Stimulated activated effector memory CD8-positive, alpha-beta T cell treated with anti-CD3 and anti-CD28 coated beads, Interleukin-12 subunit alpha, Interleukin-12 subunit beta, amount 100 ng/mL, for 72 hours (primary cell): ENCODE measurements around the gene FNDC3B.
"Not testable (repeated sequence)": the region's sequence is repeated elsewhere in the genome, so short reads cannot be mapped to it uniquely, and the experiment has no call there.

Experiments
- ATAC-seq: fragments of 150-1000 bp; cut with Tn5 transposase; 2 replicates; pipeline ENCODE4 v1.10.0; 2021
- DNase-seq, 2 donors: peaks; one replicate each; pipeline ENCODE4 v3.0.0; 2021 to 2022; ENCODE audit warnings: low spot score in 2 of 2
- H3K27ac Mint-ChIP-seq: one replicate; pipeline ENCODE4 v1.8.0; 2022; ENCODE audit warnings: mild to moderate bottlenecking, mixed read lengths
- H3K36me3 Mint-ChIP-seq: one replicate; pipeline ENCODE4 v1.8.0; 2022; ENCODE audit warnings: mild to moderate bottlenecking, mixed read lengths
- H3K4me1 Mint-ChIP-seq: one replicate; pipeline ENCODE4 v1.8.0; 2022; ENCODE audit warnings: mixed read lengths
- H3K4me3 Mint-ChIP-seq: one replicate; pipeline ENCODE4 v1.8.0; 2022; ENCODE audit warnings: mild to moderate bottlenecking, mixed read lengths
- H3K9me3 Mint-ChIP-seq: one replicate; pipeline ENCODE4 v1.8.0; 2022; ENCODE audit warnings: mixed read lengths

Gene FNDC3B

GRCh38 chr3:172042136-172042662, 2.8 kb downstream of the FNDC3B start:
- Mint-ChIP-seq H3K36me3 (peaks cover 16% of the 10 kb centered on the region), H3K4me1 (peaks cover 48% of the 10 kb centered on the region), H3K9me3 (no peaks in the 10 kb centered on the region), H3K4me3 (no peak overlapping the region), H3K27ac (no peak overlapping the region)
- DNase-seq (no peak), ATAC-seq (no peak)

GRCh38 chr3:172042663-172043179, 3.3 kb downstream of the FNDC3B start:
- H3K4me3 Mint-ChIP-seq, ATAC-seq: not testable (repeated sequence)

GRCh38 chr3:172043233-172043632, 3.9 kb downstream of the FNDC3B start:
- peaks cover 38% of the 10 kb centered on the region for H3K4me1 Mint-ChIP-seq
- H3K4me3 Mint-ChIP-seq = no peak overlapping the region
- no peaks in the 10 kb centered on the region for H3K9me3 Mint-ChIP-seq
- H3K27ac Mint-ChIP-seq = no peak overlapping the region
- H3K36me3 Mint-ChIP-seq = peaks cover 16% of the 10 kb centered on the region
- no peak for ATAC-seq
- DNase-seq = no peak

More at GRCh38 chr3:172042663-172043179, 3.3 kb downstream of the FNDC3B start:
- H3K36me3 Mint-ChIP-seq = peaks cover 16% of the 10 kb centered on the region
- not testable (repeated sequence) for H3K27ac Mint-ChIP-seq, H3K9me3 Mint-ChIP-seq, DNase-seq
- peaks cover 43% of the 10 kb centered on the region for H3K4me1 Mint-ChIP-seq

- ATAC-seq = no peak
- DNase-seq = no peak
- peaks cover 38% of the 10 kb centered on the region for H3K4me1 Mint-ChIP-seq
- H3K27ac Mint-ChIP-seq = no peak overlapping the region
- H3K9me3 Mint-ChIP-seq = no peaks in the 10 kb centered on the region
- H3K4me3 Mint-ChIP-seq = no peak overlapping the region
- peaks cover 16% of the 10 kb centered on the region for H3K36me3 Mint-ChIP-seq
These were observed 4.4 kb downstream of the FNDC3B start for GRCh38 chr3:172043766-172044165.

- ATAC-seq = no peak
- Mint-ChIP-seq H3K27ac (peak overlapping the region; percentile 74), H3K4me1 (peaks cover 34% of the 10 kb centered on the region), H3K9me3 (no peaks in the 10 kb centered on the region), H3K4me3 (no peak overlapping the region), H3K36me3 (peaks cover 12% of the 10 kb centered on the region)
- no peak for DNase-seq
These were observed 5.6 kb downstream of the FNDC3B start for GRCh38 chr3:172044833-172045585.

- Mint-ChIP-seq H3K4me1 (peaks cover 29% of the 10 kb centered on the region), H3K9me3 (no peaks in the 10 kb centered on the region), H3K27ac (peak overlapping the region; percentile 58), H3K4me3 (peak overlapping the region; percentile 9), H3K36me3 (peaks cover 21% of the 10 kb centered on the region)
- no peak for DNase-seq
- ATAC-seq = peak; percentile 92
These were observed 7.0 kb downstream of the FNDC3B start for GRCh38 chr3:172046268-172046915.

- DNase-seq (no peak), ATAC-seq (no peak)
- no peak overlapping the region for H3K4me3 Mint-ChIP-seq
- H3K9me3 Mint-ChIP-seq = no peaks in the 10 kb centered on the region
- peaks cover 32% of the 10 kb centered on the region for H3K4me1 Mint-ChIP-seq
- H3K27ac Mint-ChIP-seq = no peak overlapping the region
- H3K36me3 Mint-ChIP-seq = peaks cover 25% of the 10 kb centered on the region
These were observed 8.3 kb downstream of the FNDC3B start for GRCh38 chr3:172047567-172048115.

GRCh38 chr3:172048599-172048998, 9.2 kb downstream of the FNDC3B start:
- peaks cover 28% of the 10 kb centered on the region for H3K4me1 Mint-ChIP-seq
- H3K27ac Mint-ChIP-seq = no peak overlapping the region
- DNase-seq = no peak
- H3K4me3 Mint-ChIP-seq = no peak overlapping the region
- no peaks in the 10 kb centered on the region for H3K9me3 Mint-ChIP-seq
- no peak for ATAC-seq
- H3K36me3 Mint-ChIP-seq = peaks cover 25% of the 10 kb centered on the region

GRCh38 chr3:172051310-172051956, 12.1 kb downstream of the FNDC3B start:
- ATAC-seq = no peak
- peaks cover 19% of the 10 kb centered on the region for H3K4me1 Mint-ChIP-seq
- H3K36me3 Mint-ChIP-seq = peaks cover 31% of the 10 kb centered on the region
- no peaks in the 10 kb centered on the region for H3K9me3 Mint-ChIP-seq
- DNase-seq = no peak
- H3K27ac Mint-ChIP-seq = no peak overlapping the region
- no peak overlapping the region for H3K4me3 Mint-ChIP-seq

- Mint-ChIP-seq H3K4me1 (peaks cover 23% of the 10 kb centered on the region), H3K36me3 (peaks cover 31% of the 10 kb centered on the region), H3K27ac (peak overlapping the region; percentile 8), H3K4me3 (no peak overlapping the region), H3K9me3 (no peaks in the 10 kb centered on the region)
- ATAC-seq (no peak), DNase-seq (no peak)
These were observed 12.6 kb downstream of the FNDC3B start for GRCh38 chr3:172051957-172052354.

- ATAC-seq (no peak), DNase-seq (no peak)
- peak overlapping the region; percentile 8 for H3K27ac Mint-ChIP-seq
- H3K4me1 Mint-ChIP-seq = peaks cover 28% of the 10 kb centered on the region
- peaks cover 31% of the 10 kb centered on the region for H3K36me3 Mint-ChIP-seq
- no peaks in the 10 kb centered on the region for H3K9me3 Mint-ChIP-seq
- no peak overlapping the region for H3K4me3 Mint-ChIP-seq
These were observed 13.0 kb downstream of the FNDC3B start for GRCh38 chr3:172052405-172052804.

- DNase-seq = no peak
- Mint-ChIP-seq H3K4me3 (no peak overlapping the region), H3K36me3 (peaks cover 31% of the 10 kb centered on the region), H3K27ac (no peak overlapping the region), H3K9me3 (no peaks in the 10 kb centered on the region), H3K4me1 (peaks cover 30% of the 10 kb centered on the region)
- ATAC-seq = no peak
These were observed 14.9 kb downstream of the FNDC3B start for GRCh38 chr3:172054115-172054764.

- peaks cover 31% of the 10 kb centered on the region for H3K4me1 Mint-ChIP-seq
These were observed 17.0 kb downstream of the FNDC3B start for GRCh38 chr3:172056416-172056815.

GRCh38 chr3:172057059-172057458, 17.7 kb downstream of the FNDC3B start:
- no peak overlapping the region for H3K27ac Mint-ChIP-seq
- H3K4me3 Mint-ChIP-seq = no peak overlapping the region
- peaks cover 10% of the 10 kb centered on the region for H3K36me3 Mint-ChIP-seq
- no peaks in the 10 kb centered on the region for H3K9me3 Mint-ChIP-seq
- ATAC-seq (no peak), DNase-seq (no peak)
- peaks cover 37% of the 10 kb centered on the region for H3K4me1 Mint-ChIP-seq

More at GRCh38 chr3:172056416-172056815, 17.0 kb downstream of the FNDC3B start:
- no peaks in the 10 kb centered on the region for H3K9me3 Mint-ChIP-seq
- peaks cover 14% of the 10 kb centered on the region for H3K36me3 Mint-ChIP-seq
- H3K27ac Mint-ChIP-seq = peak overlapping the region; percentile 88
- H3K4me3 Mint-ChIP-seq = no peak overlapping the region
- no peak for DNase-seq
- ATAC-seq = no peak
